Caco-2 (cell line): ENCODE data around the gene TTC28. TPM values are rescaled to one million over a fixed set of nuclear protein-coding genes. Genes with fewer than 3 reads are reported as not detected.

Source experiments
- BruUV-seq: library from RNA; stranded (reverse); fragments of 400-500 nt; replicated peaks from 2 replicates; lab custom pipeline; 2021; lab: Mats Ljungman, UMichigan
- CTCF ChIA-PET: fragments of 300-600 bp; sonication (Branson Sonifier 250); formaldehyde crosslinking; loops from one replicate; lab custom pipeline; 2022; ENCODE audit warnings: antibody characterized with exemption; lab: Charles Lee
- POLR2A ChIA-PET: fragments of 300-600 bp; sonication (Branson Sonifier 250); formaldehyde crosslinking; loops from one replicate; lab custom pipeline; 2022; ENCODE audit warnings: antibody characterized with exemption; lab: Charles Lee
- DNase-seq, 2 experiments: peaks; one replicate each; pipeline versions ENCODE4 v3.0.0 to v3.0.0-alpha.2; 2020 to 2022
- H3K27me3 ChIP-seq: replicated peaks from 2 replicates; pipeline ENCODE4 v1.6.0; 2011; ENCODE audit warnings: low read length; ENCODE audit not compliant: control insufficient read depth, insufficient read depth
- H3K36me3 ChIP-seq: 2 replicates; pipeline ENCODE4 v1.5.1; 2011; ENCODE audit warnings: low read length; ENCODE audit not compliant: control insufficient read depth, insufficient read depth
- H3K4me1 ChIP-seq: fragments of 250-450 bp; sonication (Bioruptor Pico); 2 replicates; pipeline ENCODE4 v1.5.1; 2020; ENCODE audit warnings: mild to moderate bottlenecking
- H3K4me3 ChIP-seq: 2 replicates; pipeline ENCODE4 v1.5.1; 2011; ENCODE audit warnings: low read depth, mild to moderate bottlenecking, control low read depth, low read length
- H3K9me3 ChIP-seq: fragments of 250-450 bp; sonication (Bioruptor Pico); 2 replicates; pipeline ENCODE4 v1.5.1; 2020; ENCODE audit warnings: mild to moderate bottlenecking, moderate library complexity
- H3K27ac Mint-ChIP-seq: one replicate; pipeline ENCODE4 v1.8.0; 2022; ENCODE audit warnings: mixed read lengths; ENCODE audit not compliant: unreplicated experiment
- H3K27me3 Mint-ChIP-seq: one replicate; pipeline ENCODE4 v1.8.0; 2022; ENCODE audit warnings: mixed read lengths; ENCODE audit not compliant: insufficient read depth, unreplicated experiment
- H3K36me3 Mint-ChIP-seq: one replicate; pipeline ENCODE4 v1.8.0; 2022; ENCODE audit warnings: mild to moderate bottlenecking, mixed read lengths; ENCODE audit not compliant: insufficient read depth, unreplicated experiment
- H3K4me1 Mint-ChIP-seq: one replicate; pipeline ENCODE4 v1.8.0; 2022; ENCODE audit warnings: low read depth, mixed read lengths; ENCODE audit not compliant: unreplicated experiment
- H3K4me3 Mint-ChIP-seq: one replicate; pipeline ENCODE4 v1.8.0; 2022; ENCODE audit warnings: mild to moderate bottlenecking, moderate library complexity, mixed read lengths; ENCODE audit not compliant: unreplicated experiment
- H3K9me3 Mint-ChIP-seq: one replicate; pipeline ENCODE4 v1.8.0; 2022; ENCODE audit warnings: mixed read lengths; ENCODE audit not compliant: unreplicated experiment
- CTCF ChIP-seq, 2 experiments: fragments of 200-600 bp in 1 of 2; IDR thresholded peaks; 1 replicate in 1 of 2; 2 replicates in 1 of 2; pipeline versions ENCODE4 v1.5.1 to v1.8.0; 2011 to 2022; ENCODE audit warnings: antibody characterized with exemption in 1 of 2, control low read depth in 1 of 2, inconsistent platforms in 1 of 2, low read depth in 1 of 2, low read length in 1 of 2, mild to moderate bottlenecking in 1 of 2, moderate library complexity in 1 of 2; ENCODE audit not compliant: insufficient read depth in 1 of 2, severe bottlenecking in 1 of 2, unreplicated experiment in 1 of 2
- intact Hi-C: fragments of 100-400 bp; cut with micrococcal nuclease; formaldehyde crosslinking; loops from one replicate; pipeline ENCODE4 v1.10.0; 2022; ENCODE audit not compliant: unreplicated experiment
- total RNA-seq: library from RNA; stranded (reverse); gene quantifications from 2 replicates; pipeline ENCODE4 v1.2.3, GENCODE V29; 2022

TTC28 gene
- total RNA-seq, 1 experiment from 2014 or later: 12.0 TPM

DNA sequence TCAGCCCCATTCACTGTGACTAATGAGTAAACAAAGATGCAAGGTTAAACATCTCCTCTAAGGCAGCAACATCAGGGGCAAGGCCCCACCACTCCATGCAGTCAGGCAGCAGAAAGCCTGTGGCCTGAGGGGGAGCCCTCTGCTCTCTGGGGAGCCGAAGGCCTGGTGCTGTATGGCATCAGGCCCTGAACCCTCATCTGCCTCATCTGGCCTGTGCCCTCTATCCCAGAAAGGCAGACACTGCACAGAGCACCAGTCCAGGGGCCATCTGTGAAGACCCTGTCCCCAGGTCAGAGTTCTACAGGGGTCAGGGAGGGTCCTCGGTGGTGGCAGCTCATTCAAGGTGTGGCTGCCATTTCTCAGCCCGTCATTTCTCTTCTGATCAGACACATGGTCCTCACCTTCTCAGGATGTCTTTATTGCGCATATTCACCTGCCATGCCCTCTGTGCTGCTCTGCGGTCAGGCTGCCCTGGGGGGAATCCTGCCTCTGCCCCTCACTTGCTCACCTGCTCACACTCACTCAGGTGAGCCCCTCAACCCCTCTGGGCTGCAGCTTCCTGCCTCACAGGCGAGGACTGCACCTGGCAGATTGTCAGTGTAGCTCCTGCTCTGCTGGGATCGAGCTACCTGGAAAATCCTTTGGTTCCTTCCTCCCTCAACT, 657.5 kb downstream of the TTC28 start:
- CTCF ChIA-PET: no interaction called here
- POLR2A ChIA-PET: no interaction called here
- H3K27ac Mint-ChIP-seq: no peak overlapping the region

DNA sequence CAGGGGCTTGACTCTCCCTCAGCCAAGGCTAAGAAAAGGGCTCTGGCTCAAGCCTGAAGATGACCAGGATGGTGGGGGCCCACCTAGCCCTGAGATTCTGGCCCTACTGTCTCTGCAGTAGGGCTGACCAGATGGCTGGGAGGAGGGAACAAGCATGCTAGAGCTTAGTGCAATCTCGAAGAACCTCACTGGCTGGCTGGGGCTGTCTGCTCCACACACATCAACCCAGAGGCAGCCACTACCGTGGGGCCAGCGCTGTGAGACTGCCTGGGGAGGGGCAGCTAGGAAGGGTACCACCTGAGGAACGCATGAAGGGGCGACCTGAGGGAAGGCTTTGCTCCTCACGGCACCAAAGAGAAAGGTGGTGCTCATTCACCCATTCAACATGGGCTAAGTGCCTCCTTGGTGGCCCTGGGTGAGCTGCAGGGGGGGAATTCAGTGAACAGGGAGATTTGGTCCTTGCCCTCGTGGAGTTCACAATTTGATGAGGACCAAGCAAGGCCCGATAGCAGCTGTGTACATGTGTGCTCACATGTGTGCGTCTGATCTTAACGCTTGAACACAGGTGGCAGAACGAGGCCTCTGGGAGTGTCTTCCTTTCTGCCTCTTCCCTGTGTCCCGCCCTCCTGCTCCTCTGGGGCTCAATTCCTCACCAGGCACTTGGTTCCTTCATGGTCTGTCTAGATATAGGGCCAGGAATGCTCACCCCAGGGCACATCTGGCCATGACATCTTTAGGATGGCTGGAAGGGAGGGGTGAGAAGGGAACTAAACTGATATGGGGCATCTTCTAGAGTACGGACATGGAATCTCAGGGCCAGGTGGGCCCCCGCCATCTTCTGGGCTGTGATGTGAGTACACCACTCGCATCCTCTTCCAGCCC, 658.3 kb downstream of the TTC28 start:
- no peak for DNase-seq
- Mint-ChIP-seq H3K4me3 (no peak overlapping the region), H3K27ac (no peak overlapping the region), H3K36me3 (no peaks in the 10 kb centered on the region), H3K27me3 (no peaks in the 10 kb centered on the region), H3K4me1 (no peaks in the 10 kb centered on the region), H3K9me3 (no peaks in the 10 kb centered on the region)
- no peak overlapping the region for H3K4me3 ChIP-seq
- H3K36me3 ChIP-seq: no peaks in the 10 kb centered on the region
- TF ChIP-seq CTCF (IDR thresholded peaks at IDR 0.05; ENCODE audit: insufficient read depth in 1 of 2, low read depth in 1 of 2, low read length in 1 of 2, severe bottlenecking in 1 of 2, unreplicated experiment in 1 of 2): no peak
- CTCF ChIA-PET: interaction anchor here (1.5 kb wide), 1 partner anchor 572 kb away, joined by 4 read pairs; no protein-coding TSS in a partner anchor
- intact Hi-C loops: no loop called here
- POLR2A ChIA-PET: no interaction called here
- H3K27me3 ChIP-seq: no peaks in the 10 kb centered on the region
- no peaks in the 10 kb centered on the region for H3K9me3 ChIP-seq
- BruUV-seq: no TSS peak
- H3K4me1 ChIP-seq: peaks cover 7% of the 10 kb centered on the region; the same call in 1 of the 2 replicates

More for the DNA sequence above, 657.5 kb downstream of the TTC28 start:
- H3K4me1 ChIP-seq: peaks cover 7% of the 10 kb centered on the region; the same call in 1 of the 2 replicates
- intact Hi-C loops: no loop called here
- DNase-seq: no peak
- no peaks in the 10 kb centered on the region for H3K36me3 ChIP-seq
- no peaks in the 10 kb centered on the region for H3K4me1 Mint-ChIP-seq
- TF ChIP-seq CTCF (IDR thresholded peaks at IDR 0.05; ENCODE audit: insufficient read depth in 1 of 2, low read depth in 1 of 2, low read length in 1 of 2, severe bottlenecking in 1 of 2, unreplicated experiment in 1 of 2): no peak
- H3K27me3 ChIP-seq: no peaks in the 10 kb centered on the region
- H3K36me3 Mint-ChIP-seq: no peaks in the 10 kb centered on the region
- no peaks in the 10 kb centered on the region for H3K9me3 Mint-ChIP-seq
- no TSS peak for BruUV-seq
- H3K4me3 Mint-ChIP-seq: no peak overlapping the region
- H3K27me3 Mint-ChIP-seq: no peaks in the 10 kb centered on the region
- H3K9me3 ChIP-seq: no peaks in the 10 kb centered on the region
- no peak overlapping the region for H3K4me3 ChIP-seq
